NCI-H2196 (cell line): ENCODE measurements around the gene MC1R.
"Not testable (repeated sequence)": the region's sequence is repeated elsewhere in the genome, so short reads cannot be mapped to it uniquely, and the experiment has no call there.

ENCODE experiments used
- DNase-seq: peaks from one replicate; lab custom pipeline; 2025; ENCODE audit not compliant: unreplicated experiment; lab: John Stamatoyannopoulos, UW

Gene MC1R

DNA sequence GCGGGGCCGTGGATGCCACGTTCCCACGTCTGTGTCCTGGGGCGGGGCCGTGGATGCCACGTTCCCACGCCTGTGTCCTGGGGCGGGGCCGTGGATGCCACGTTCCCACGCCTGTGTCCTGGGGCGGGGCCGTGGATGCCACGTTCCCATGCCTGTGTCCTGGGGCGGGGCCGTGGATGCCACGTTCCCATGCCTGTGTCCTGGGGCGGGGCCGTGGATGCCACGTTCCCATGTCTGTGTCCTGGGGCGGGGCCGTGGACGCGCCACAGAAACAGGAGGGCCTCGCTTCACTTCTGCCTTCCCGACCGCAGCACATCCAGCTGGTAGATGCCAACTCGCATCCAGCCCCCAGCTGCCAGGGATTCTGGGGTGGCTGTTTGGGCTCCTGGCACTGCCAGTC, 15.4 kb downstream of the MC1R start:
- not testable (repeated sequence) for DNase-seq

- DNase-seq, result no peak
Measured at GRCh38 chr16:89934611-89935553, 16.2 kb downstream of the MC1R start.

- not testable (repeated sequence) for DNase-seq
Measured at GRCh38 chr16:89935620-89936019, 17.0 kb downstream of the MC1R start.

- DNase-seq, result no peak
Measured at GRCh38 chr16:89936034-89936433, 17.4 kb downstream of the MC1R start.

- DNase-seq, result no peak
Measured at GRCh38 chr16:89936508-89936907, 17.8 kb downstream of the MC1R start.

- DNase-seq, result no peak
Measured at GRCh38 chr16:89936981-89937380, 18.3 kb downstream of the MC1R start.

DNA sequence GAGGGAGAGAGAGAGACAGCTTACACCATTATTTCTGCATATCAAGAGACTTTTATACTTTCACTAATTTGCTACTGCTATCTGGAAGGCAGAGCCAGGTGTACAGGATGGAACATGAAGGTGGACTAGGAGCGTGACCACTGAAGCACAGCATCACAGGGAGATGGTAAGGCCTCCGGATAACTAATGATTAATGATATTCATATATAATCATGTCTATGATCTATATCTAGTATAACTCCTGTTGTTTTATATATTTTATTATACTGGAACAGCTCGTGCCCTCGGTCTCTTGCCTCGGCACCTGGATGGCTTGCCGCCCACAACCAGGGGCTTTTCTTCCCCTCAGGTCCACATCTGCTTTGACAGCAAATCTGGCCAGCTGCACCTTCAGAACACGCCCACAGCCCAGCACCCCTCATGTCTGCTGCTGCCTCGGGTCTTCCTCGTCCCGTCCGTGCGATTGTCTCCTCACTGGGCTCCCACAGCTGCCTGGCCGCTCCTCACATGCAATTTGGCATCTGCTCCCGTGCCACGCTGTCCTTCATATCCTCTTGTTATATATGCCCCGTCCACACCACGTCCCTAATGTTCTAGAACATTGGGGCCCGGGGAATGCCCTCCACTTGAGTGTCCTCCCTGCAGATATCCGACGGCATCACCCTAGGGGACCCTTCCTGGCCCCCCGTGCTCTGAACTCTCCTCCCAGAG, 19.7 kb downstream of the MC1R start:
- DNase-seq, result no peak

GRCh38 chr16:89944773-89945172, 26.1 kb downstream of the MC1R start:
- DNase-seq, result no peak

GRCh38 chr16:89945654-89946053, 27.0 kb downstream of the MC1R start:
- peak; percentile 19 for DNase-seq

GRCh38 chr16:89946515-89946914, 27.9 kb downstream of the MC1R start:
- DNase-seq, result no peak

DNA sequence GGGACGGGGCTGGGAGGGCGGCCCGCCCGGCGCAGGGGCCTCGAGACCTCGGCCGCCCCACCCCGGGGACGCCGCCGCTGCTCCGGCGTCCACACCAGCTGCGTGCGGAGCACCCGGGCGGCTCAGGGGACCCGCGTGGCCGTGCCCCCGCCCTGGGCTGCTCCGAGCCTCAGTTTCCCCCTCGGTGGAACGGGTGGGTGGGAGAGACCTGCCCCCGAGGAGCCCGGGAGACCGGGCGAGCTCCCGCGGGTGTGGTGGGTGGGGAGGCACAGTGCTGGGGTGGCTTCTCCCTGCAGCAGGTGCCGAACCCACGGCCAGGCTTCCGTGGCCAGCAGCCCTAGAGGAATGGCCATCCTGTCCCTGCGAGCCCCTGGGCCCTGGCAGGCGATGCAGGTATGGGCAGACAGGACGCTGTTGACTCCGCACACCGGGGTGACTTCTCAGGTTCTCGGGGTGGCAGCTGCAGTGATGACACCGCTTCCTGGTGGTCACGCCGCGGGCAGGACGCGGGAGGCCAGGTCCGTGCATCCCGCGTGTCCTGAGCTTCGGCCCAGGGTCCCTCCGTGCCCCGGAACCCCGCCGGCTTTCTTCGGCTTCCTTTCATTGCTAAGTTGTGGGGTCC, 30.6 kb downstream of the MC1R start:
- no peak for DNase-seq

DNA sequence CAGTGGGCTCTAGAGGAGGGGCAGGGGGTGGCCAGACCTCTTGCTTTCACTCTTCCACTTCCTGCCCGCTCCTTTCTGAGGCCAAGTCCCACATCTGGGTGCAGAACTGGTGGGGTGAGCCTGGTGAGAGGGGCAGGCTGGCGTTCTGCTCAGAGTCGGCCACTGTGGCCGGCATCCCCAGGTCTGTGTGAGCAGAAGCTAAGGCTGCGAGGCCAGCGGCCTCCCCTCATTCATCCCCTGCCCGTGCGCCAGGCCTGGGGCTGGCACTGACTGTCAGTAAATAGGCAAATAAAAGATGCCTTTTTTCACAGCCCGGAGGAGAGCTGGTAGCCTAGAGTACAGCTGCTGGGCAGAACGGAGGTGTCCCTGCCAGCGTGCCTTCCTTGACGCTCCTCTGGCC, 31.1 kb downstream of the MC1R start:
- DNase-seq, result no peak

GRCh38 chr16:89951509-89951908, 32.8 kb downstream of the MC1R start:
- DNase-seq, result no peak

DNA sequence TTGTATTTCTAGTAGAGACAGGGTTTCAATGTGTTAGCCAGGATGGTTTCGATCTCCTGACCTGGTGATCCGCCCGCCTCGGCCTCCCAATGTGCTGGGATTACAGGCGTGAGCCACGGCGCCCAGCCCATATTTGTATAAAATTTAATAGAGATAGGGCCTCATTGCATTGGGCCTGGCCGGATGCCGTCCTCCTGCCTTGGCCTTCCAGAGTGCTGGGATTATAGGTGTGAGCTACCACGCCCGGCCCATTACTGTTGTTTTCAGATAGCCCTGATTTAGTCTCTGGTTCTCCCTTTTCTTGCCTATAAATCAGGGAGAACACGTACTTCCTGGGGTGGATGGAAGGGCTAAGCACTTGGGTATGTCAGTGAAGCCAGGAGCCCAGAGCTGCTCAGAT, 33.4 kb downstream of the MC1R start:
- DNase-seq, result no peak

- no peak for DNase-seq
Measured at GRCh38 chr16:89952551-89952950, 33.9 kb downstream of the MC1R start.

GRCh38 chr16:89953671-89954406, 35.2 kb downstream of the MC1R start:
- no peak for DNase-seq

- no peak for DNase-seq
Measured at GRCh38 chr16:89954462-89954861, 35.8 kb downstream of the MC1R start.

DNA sequence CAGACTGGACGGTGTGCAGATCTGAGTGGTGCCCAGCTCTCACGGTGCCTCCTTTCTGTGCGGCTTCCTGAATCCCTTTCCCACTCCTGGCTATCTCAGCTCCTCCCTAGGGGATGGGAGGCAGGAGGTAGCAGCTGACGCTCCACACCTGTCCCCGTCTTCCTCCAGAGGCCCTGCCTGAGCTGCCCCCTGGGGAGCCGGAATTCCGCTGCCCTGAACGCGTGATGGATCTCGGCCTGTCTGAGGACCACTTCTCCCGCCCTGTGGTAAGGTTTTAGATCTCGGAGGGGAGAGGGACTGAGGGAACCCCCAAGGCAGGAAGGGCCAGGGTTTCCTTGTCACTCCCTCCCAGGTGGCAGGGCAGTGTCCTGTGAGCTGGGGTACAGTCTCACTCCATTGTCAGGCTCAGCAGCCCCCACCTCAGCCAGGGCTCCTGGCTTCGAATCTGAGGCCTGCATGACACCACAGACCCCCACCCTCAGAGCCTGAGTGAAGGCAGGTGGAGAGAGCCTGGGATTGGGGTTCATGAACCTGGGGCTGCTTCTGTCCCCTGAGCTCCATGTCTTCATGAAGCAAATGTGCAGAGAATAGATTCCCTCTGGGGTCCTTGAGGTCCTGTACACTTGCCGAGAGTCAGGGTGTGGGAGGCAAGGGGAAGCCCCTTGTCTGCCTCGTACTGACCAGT, 36.5 kb downstream of the MC1R start:
- DNase-seq, result no peak

DNA sequence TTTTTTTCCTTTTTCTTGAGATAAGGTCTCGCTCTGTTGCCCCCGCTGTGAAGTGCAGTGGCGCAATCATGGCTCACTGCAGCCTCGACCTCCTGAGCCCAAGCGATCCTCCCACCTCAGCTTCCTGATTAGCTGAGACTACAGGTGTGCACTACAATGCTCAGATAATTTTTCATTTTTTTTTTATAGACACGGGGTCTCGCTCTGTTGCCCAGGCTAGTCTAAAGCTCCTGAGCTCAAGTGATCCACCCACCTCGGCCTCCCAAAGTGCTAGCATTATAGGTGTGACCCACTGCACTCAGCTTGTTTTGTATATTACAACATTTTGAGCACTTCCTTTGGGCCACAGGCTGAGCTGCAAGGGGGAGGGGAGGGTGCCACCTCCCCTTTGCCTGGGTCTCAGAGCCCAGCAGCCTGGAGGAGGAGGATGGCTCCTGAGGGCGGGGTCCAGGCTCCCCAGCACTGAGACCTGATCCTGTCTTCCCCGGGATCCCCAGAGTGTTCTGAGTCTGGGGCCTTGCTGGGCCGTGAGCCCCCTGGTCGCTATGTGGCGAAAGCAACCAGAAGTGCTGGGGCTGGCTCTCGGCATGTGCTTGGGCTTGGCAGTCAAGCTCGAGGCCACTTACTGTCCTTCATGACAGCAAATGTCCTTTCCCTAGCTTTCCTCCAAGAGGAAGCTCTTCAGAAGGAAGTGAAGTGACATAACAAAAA, 38.0 kb downstream of the MC1R start:
- no peak for DNase-seq

GRCh38 chr16:89957216-89957785, 38.6 kb downstream of the MC1R start:
- no peak for DNase-seq
